ENCODE measurements around the gene JPH3. TPM values are rescaled to one million over a fixed set of nuclear protein-coding genes. Genes with fewer than 3 reads are reported as not detected.
A peak's percentile ranks its signal among the peaks of the same experiment; 100 is the strongest.

The JPH3 gene
- polyA plus RNA-seq, 2 of the 4 experiments (the other 2 are of a cell fraction) = 0.36 to 1.6 TPM

- CTCF ChIA-PET = interaction anchor here (1.6 to 3.4 kb wide), 2 partner anchors 32 to 34 kb away, joined by 5 to 31 read pairs; no protein-coding TSS in a partner anchor
- ATAC-seq = peak in 1 of 2 experiments; percentile 39; a peak in 3 of 6 replicates
- no peak for FAIRE-seq
- DNase-seq (ENCODE audit: low read depth in 1 of 2, low spot score in 1 of 2) = no peak
- POLR2A ChIA-PET = no interaction called here
- no peak for TF ChIP-seq PHF8 (IDR thresholded peaks at IDR 0.05; ENCODE audit: borderline replicate concordance, low read depth)
- TF ChIP-seq SMC3 (IDR thresholded peaks at IDR 0.05) = no peak
- no peak for TF ChIP-seq ZC3H11A (IDR thresholded peaks at IDR 0.05)
- TF ChIP-seq CEBPB (IDR thresholded peaks at IDR 0.05) = no peak
- TF ChIP-seq RFX5 (IDR thresholded peaks at IDR 0.05) = no peak
- TF ChIP-seq RNF2 (IDR thresholded peaks at IDR 0.05; ENCODE audit: borderline replicate concordance, low read depth) = no peak
- TF ChIP-seq RARB (CRISPR knock-in tag; IDR thresholded peaks at IDR 0.05) = no peak
- no peak for TF ChIP-seq ELK1 (IDR thresholded peaks at IDR 0.05; ENCODE audit: low read depth, low read length)
- no peak for TF ChIP-seq CHD4 (IDR thresholded peaks at IDR 0.05; ENCODE audit: borderline replicate concordance)
- TF ChIP-seq JUNB (IDR thresholded peaks at IDR 0.05) = no peak
- TF ChIP-seq RCOR1 (IDR thresholded peaks at IDR 0.05; ENCODE audit: low read depth, low read length) = no peak
- no peak for TF ChIP-seq NFE2L2 (conservative IDR thresholded peaks at IDR 0.05; ENCODE audit: low read length)
- no peak for TF ChIP-seq ATOH8 (CRISPR knock-in tag; IDR thresholded peaks at IDR 0.05; ENCODE audit: low read depth)
- TF ChIP-seq PBX3 (IDR thresholded peaks at IDR 0.05) = no peak
- TF ChIP-seq CBX2 (IDR thresholded peaks at IDR 0.05; ENCODE audit: borderline replicate concordance, low read depth) = no peak
- TF ChIP-seq E2F6 (IDR thresholded peaks at IDR 0.05; ENCODE audit: borderline replicate concordance, low read depth) = no peak
- no peak for TF ChIP-seq GATA3 (IDR thresholded peaks at IDR 0.05; ENCODE audit: borderline replicate concordance)
- no peak for TF ChIP-seq BHLHE40 (IDR thresholded peaks at IDR 0.05; ENCODE audit: low read depth, low read length)
- no peak for TF ChIP-seq FOSL2 (IDR thresholded peaks at IDR 0.05)
- no peak for TF ChIP-seq FOSL2 (CRISPR knock-in tag; IDR thresholded peaks at IDR 0.05)
- no peak for TF ChIP-seq ESRRA (IDR thresholded peaks at IDR 0.05; ENCODE audit: borderline replicate concordance, low read length)
- Histone ChIP-seq H3K9me3 (peaks cover 8% of the 10 kb centered on the region), H3K4me1 (peaks cover 8% of the 10 kb centered on the region; the same call in 1 of the 3 replicates), H3K4me2 (peak overlapping the region; percentile 98), H3K4me3 (peak overlapping the region; percentile 55), H3K27ac (no peak overlapping the region)
- 32% methylated on average over 32 of the region's 44 CpGs for WGBS (ENCODE audit: missing lambda C conversion rate)
Observed at GRCh38 chr16:87603684-87604633, 1.7 kb downstream of the JPH3 start.

- peaks cover under 1% of the 10 kb centered on the region for H3K9me3 ChIP-seq
- CTCF ChIA-PET = interaction anchor here (1.3 to 3.4 kb wide), 3 partner anchors 31 to 188 kb away, joined by 3 to 31 read pairs (median 5); no protein-coding TSS in a partner anchor
- no peak for FAIRE-seq
- WGBS (ENCODE audit: missing lambda C conversion rate) = 49% methylated on average over 21 of the region's 22 CpGs
- no peak overlapping the region for H3K4me2 ChIP-seq
- no peak for ATAC-seq
- no peak for DNase-seq (ENCODE audit: low read depth in 1 of 2, low spot score in 1 of 2)
- H3K27ac ChIP-seq = no peak overlapping the region
- no peak overlapping the region for H3K4me3 ChIP-seq
- TF ChIP-seq MYC (IDR thresholded peaks at IDR 0.05; ENCODE audit: borderline replicate concordance, low read length) (no peak), PBX3 (IDR thresholded peaks at IDR 0.05) (no peak), RCOR1 (IDR thresholded peaks at IDR 0.05; ENCODE audit: low read depth, low read length) (no peak), JUN (IDR thresholded peaks at IDR 0.05) (no peak), TFCP2L1 (CRISPR knock-in tag; IDR thresholded peaks at IDR 0.05) (no peak), KDM5A (IDR thresholded peaks at IDR 0.05) (no peak)
- POLR2A ChIA-PET = no interaction called here
- peaks cover 8% of the 10 kb centered on the region; the same call in 1 of the 3 replicates for H3K4me1 ChIP-seq
Observed at GRCh38 chr16:87604634-87605111, 2.4 kb downstream of the JPH3 start.
